ENCODE measurements around the gene MMP10.

The MMP10 gene

DNA sequence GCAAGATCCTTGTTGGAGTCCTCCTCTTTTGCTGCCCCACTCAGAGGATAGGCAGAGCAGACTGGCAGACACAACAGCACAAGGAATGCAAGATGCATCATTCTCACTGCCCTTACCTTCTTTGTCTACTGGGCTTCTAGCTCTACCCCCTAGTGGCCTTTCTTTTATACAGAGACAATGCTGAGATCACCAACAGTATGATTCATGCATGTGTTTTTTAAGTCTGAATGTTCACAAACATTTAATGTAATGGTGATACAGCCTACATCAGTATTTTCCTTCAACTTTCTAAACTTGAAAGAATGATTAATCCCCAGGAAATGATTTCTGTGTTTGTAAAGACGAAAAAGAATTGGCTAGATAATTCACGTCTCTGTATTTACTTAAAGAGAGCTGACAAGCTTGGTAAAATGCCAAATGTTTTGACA is at the start of gene MMP10:
Gene MMP10 (minus strand): TSS at position 138 of the 428 bp plus-strand sequence. CDS start 37 bp downstream, at position 101.
- ATAC-seq (replicated peaks): peak in 1 of 2 donors; percentile 47
- no peaks in the 10 kb centered on the region for H3K36me3 Mint-ChIP-seq
- DNase-seq: no peak
- H3K27ac Mint-ChIP-seq: no peak within 1 kb of the TSS
- no peaks in the 10 kb centered on the region for H3K4me1 Mint-ChIP-seq
- peaks cover 11 to 16% of the 10 kb centered on the region in 2 donors for H3K27me3 Mint-ChIP-seq
- peaks cover 0 to 3% of the 10 kb centered on the region in 2 donors for H3K9me3 Mint-ChIP-seq
- no peak within 1 kb of the TSS for H3K4me3 Mint-ChIP-seq

DNA sequence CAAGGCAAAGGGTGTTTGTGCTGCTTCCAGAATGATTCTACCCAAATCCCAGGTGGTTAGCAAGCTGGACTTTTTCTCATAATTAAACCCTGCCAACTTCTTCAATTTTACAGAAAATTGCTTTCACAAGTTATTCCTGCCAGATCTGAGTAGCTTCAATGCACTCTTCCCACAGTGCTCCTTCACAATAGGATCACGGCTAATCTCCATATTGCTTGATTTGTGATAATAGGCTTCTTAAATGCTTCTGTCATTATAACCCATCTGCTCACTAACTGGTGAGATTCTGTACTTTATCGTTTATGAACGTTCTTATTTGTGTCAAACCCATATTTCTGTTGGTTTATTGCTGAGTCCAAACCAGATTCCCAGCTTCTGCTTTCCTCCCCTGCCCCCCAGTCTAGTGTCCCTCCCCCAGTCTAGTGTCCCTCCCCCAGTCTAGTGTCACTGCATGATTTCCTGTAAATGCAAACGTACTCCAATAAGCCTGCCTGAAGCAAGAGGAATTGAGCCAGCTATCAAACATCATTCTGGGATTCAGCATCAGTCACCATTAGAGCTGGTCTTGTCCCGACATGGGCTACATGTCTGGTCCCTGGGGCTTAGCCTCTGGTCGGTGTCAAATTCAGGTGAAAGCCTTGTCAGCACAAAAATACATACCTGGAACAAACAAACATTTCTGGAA is 49.0 kb upstream of the MMP10 start:
- Mint-ChIP-seq H3K9me3 (peaks cover 0 to 3% of the 10 kb centered on the region in 2 donors), H3K27me3 (peaks cover 43 to 52% of the 10 kb centered on the region in 2 donors), H3K4me1 (peaks cover 0 to 2% of the 10 kb centered on the region in 2 donors), H3K4me3 (no peak overlapping the region), H3K27ac (no peak overlapping the region), H3K36me3 (no peaks in the 10 kb centered on the region)
- ATAC-seq (replicated peaks) (no peak), DNase-seq (no peak)

DNA sequence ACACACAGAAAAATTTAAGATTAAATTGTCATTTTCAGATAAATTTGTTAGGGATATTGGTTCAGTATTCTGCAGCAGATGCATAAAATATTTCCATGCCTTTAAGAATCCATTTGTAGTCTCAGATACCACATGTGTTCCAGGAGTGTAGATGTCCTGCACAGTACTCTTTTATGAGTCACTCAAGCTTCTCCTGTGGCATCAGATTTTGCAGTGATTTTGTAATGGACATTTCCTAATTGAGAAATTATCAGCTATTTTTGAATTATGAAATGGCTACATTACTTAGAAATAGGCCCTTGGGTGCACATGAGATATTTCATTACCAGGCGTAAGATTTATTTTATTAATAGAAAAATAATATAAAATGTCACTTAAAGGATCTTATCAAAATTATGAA is 44.1 kb upstream of the MMP10 start:
- ATAC-seq (replicated peaks) (no peak), DNase-seq (no peak)
- Mint-ChIP-seq H3K27me3 (peaks cover 19 to 26% of the 10 kb centered on the region in 2 donors), H3K36me3 (no peaks in the 10 kb centered on the region), H3K9me3 (peaks cover 0 to 3% of the 10 kb centered on the region in 2 donors), H3K4me1 (no peaks in the 10 kb centered on the region), H3K27ac (no peak overlapping the region), H3K4me3 (no peak overlapping the region)

DNA sequence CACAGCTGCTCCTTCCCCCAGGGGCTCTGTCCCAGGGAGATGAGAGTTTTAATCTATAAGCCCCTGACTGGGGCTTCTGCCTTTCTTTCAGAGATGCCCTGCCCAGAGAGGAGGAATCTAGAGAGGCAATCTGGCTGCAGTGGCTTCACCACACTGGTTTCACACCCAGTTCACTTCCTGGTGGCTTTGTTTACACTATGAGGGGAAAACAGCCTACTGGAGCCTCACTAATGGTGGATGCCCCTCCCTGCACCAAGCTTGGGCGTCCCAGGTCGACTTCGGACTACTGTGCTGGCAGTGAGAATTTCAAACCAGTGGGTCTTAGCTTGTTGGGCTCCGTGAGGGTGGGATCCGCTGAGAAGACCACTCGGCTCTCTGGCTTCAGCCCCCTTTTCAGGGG is 39.1 kb upstream of the MMP10 start:
- Mint-ChIP-seq H3K9me3 (peaks cover 6 to 17% of the 10 kb centered on the region in 2 donors), H3K27me3 (peaks cover 0 to 4% of the 10 kb centered on the region in 2 donors), H3K4me1 (no peaks in the 10 kb centered on the region), H3K27ac (no peak overlapping the region), H3K36me3 (no peaks in the 10 kb centered on the region), H3K4me3 (no peak overlapping the region)
- ATAC-seq (replicated peaks): no peak
- no peak for DNase-seq

DNA sequence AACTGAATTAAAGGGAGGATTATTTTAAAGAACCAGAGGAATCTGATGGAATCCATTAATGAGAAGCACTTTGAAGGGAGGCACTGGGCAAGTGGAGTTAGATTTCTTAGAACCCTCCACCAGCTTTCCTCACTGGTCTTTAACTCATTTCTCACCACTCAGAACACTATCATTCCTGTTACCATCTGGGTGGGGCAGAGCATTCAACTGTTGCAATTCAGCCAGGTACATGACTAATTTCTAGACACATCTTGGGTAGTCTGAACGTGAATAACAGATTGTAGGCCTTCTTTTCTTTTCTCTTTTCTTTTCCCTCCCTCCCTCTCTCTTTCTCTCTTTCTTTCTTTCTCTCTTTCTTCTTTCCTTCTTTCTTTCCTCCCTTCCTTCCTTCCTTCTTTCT is 33.1 kb upstream of the MMP10 start:
- DNase-seq: no peak
- Mint-ChIP-seq H3K4me3 (no peak overlapping the region), H3K9me3 (peaks cover 6 to 25% of the 10 kb centered on the region in 2 donors), H3K27me3 (peaks cover 0 to 11% of the 10 kb centered on the region in 2 donors), H3K36me3 (no peaks in the 10 kb centered on the region), H3K4me1 (no peaks in the 10 kb centered on the region), H3K27ac (no peak overlapping the region)
- ATAC-seq (replicated peaks): no peak

DNA sequence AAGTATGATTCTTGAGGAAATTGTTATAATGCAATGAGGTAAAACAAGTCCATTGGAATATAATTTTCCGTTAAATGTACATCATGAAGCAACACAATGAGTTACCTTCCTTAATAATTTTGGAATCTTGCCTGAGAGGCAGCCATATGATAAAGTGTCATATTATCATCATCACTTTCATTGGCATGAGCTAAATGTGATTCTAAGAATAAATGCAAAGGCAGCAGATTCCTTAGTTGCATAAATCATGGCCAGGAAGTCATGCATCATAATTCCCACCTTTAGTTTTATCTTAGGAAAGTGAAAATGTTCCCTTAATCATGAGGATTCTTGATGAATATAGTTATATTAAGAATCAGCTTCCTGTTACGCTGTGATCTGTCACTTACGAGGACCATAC is 31.8 kb upstream of the MMP10 start:
- Mint-ChIP-seq H3K9me3 (peaks cover 6 to 21% of the 10 kb centered on the region in 2 donors), H3K36me3 (no peaks in the 10 kb centered on the region), H3K27ac (no peak overlapping the region), H3K27me3 (peaks cover 8 to 22% of the 10 kb centered on the region in 2 donors), H3K4me1 (no peaks in the 10 kb centered on the region), H3K4me3 (no peak overlapping the region)
- DNase-seq (no peak), ATAC-seq (replicated peaks) (no peak)

DNA sequence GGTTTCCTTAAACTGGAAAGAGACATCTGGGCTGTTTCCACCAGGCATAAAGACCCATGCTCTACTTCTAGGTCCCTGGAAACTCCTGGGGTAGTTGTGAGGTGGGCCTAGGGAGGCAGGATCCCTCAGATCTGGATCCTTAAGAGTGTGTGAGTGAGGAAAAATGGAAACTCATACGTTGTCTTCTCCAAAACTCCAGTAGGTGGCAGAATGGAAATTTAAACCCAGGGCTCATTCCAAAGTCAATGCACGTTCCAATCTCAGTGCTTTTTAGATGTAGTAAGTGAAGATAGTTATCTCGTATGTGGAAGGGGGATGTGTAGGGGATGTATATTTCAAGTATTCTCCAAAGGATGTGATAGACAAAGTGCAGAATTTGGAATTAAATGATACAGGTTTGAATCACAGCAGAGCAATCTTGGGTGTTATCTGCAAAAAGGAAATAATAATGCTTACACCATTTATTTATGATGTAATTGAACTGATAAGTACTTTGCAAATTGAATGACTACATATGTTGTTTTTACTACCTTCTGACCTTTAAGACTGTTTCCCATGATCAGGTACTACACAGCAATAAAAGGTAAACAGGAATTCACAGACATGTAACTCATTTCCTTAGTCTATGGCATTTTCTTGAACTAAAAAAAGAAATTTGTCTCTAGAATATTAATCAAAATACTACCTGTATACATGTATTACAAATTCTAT is 30.7 kb upstream of the MMP10 start:
- Mint-ChIP-seq H3K9me3 (peaks cover 3 to 13% of the 10 kb centered on the region in 2 donors), H3K4me3 (no peak overlapping the region), H3K36me3 (no peaks in the 10 kb centered on the region), H3K4me1 (no peaks in the 10 kb centered on the region), H3K27me3 (peaks cover 8 to 25% of the 10 kb centered on the region in 2 donors), H3K27ac (no peak overlapping the region)
- no peak for DNase-seq
- no peak for ATAC-seq (replicated peaks)

DNA sequence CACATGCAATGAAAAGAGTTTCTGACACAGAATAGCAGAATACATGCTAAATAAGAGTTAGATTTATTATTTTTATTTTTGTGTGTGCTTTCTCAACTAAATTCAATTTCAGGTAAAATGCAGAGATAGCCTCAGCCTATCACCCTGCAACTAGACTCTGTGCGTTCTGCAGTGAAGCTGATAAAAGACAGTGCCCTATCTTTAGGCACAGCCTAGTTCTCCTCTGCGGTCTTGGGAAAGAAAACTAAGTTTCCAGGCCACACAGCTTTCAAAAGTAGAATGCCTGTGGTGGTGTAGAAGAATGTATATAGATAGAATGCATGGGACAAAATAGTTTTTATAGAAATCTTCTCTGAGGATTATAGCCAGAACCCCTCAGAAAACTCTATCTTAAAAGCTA is 29.5 kb upstream of the MMP10 start:
- Mint-ChIP-seq H3K4me1 (no peaks in the 10 kb centered on the region), H3K27ac (no peak overlapping the region), H3K4me3 (no peak overlapping the region), H3K27me3 (peaks cover 8 to 25% of the 10 kb centered on the region in 2 donors), H3K9me3 (peaks cover 0 to 12% of the 10 kb centered on the region in 2 donors), H3K36me3 (no peaks in the 10 kb centered on the region)
- DNase-seq: no peak
- ATAC-seq (replicated peaks): no peak

DNA sequence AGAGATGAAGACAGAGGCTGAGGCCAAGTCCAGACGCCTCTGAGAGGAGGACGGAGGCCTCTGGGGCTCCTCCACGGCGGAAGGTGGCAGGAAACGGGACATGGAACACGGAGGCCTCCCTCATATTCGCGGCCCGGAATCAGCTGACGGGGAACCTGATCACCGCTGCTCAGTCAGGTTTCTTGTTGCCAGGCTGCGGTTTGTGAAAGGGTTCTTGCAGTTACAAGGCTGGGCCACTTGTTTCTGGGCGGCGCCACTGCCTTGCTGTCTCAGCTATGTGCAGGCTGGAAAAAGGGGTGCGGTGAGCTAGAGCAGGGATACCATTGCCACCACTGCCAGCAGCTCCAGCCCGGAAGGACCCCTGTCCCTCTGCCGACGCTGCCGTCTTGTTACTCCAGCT is 27.5 kb upstream of the MMP10 start:
- Mint-ChIP-seq H3K4me1 (no peaks in the 10 kb centered on the region), H3K4me3 (no peak overlapping the region), H3K9me3 (peaks cover 0 to 1% of the 10 kb centered on the region in 2 donors), H3K27me3 (peaks cover 19 to 20% of the 10 kb centered on the region in 2 donors), H3K36me3 (no peaks in the 10 kb centered on the region), H3K27ac (no peak overlapping the region)
- DNase-seq: no peak
- ATAC-seq (replicated peaks): peak; percentile 39 to 48

DNA sequence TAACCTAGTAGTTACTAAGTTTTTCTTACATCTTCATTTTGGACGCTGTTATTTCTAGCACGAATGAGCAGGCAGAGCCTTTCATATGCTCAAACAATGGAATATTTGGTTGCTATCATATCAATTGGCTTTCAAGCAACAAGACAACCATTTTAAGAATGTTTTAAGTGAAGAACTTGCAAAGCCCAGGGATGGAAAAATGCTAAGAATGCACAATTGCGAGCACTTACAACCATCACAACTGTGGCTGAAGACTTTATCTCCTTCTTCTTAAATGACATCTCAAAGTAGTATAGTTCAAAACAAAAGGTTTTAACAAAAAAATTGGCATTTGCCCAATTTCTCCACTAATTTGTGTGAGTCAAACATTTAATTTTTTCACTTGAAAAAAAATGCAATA is 25.9 kb upstream of the MMP10 start:
- H3K27me3 Mint-ChIP-seq: peaks cover 19 to 20% of the 10 kb centered on the region in 2 donors
- H3K27ac Mint-ChIP-seq: no peak overlapping the region
- H3K36me3 Mint-ChIP-seq: no peaks in the 10 kb centered on the region
- no peaks in the 10 kb centered on the region for H3K4me1 Mint-ChIP-seq
- no peaks in the 10 kb centered on the region for H3K9me3 Mint-ChIP-seq
- DNase-seq (no peak), ATAC-seq (replicated peaks) (no peak)
- H3K4me3 Mint-ChIP-seq: no peak overlapping the region

DNA sequence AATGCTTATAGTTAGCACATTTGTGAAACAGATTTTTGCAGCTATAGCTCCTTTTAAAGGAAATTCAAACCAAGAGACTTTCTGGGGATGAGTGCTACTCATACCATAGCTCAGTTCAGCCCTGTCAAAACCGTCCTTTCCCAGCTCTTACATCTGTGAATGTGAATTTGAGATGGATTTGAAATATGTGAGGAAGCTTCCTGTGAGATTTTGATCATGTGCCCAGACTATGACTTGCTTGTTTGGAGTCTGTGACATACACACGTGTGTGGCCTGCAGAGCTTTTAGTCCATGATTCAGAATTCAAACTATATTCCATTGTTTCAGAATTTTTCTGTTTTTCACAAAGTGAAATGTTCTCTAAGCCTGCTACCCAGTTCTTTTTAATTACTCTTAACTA is 21.9 kb upstream of the MMP10 start:
- no peak for DNase-seq
- H3K9me3 Mint-ChIP-seq: no peaks in the 10 kb centered on the region
- no peak for ATAC-seq (replicated peaks)
- no peaks in the 10 kb centered on the region for H3K36me3 Mint-ChIP-seq
- no peak overlapping the region for H3K4me3 Mint-ChIP-seq
- H3K4me1 Mint-ChIP-seq: no peaks in the 10 kb centered on the region
- H3K27ac Mint-ChIP-seq: no peak overlapping the region
- H3K27me3 Mint-ChIP-seq: peaks cover 5 to 24% of the 10 kb centered on the region in 2 donors

DNA sequence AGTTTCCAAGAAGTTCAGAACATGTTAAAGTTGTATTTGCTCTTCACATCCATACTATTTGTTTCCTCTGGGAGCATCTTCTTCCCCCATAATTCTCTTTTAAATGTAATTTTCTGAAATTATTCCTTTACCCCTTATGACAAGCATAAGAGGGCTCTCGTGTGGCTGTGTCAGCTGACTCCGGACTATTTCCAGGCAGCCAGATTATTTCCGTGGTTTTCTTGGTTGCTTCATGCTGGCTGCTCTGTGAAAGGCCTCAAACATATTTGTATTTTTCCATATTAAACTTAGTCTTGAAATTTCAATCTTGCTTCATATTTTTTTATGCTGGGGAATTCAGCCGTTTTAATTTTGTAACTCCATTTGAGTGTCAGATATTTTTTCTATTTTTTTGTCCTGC is 20.3 kb upstream of the MMP10 start:
- Mint-ChIP-seq H3K36me3 (no peaks in the 10 kb centered on the region), H3K9me3 (no peaks in the 10 kb centered on the region), H3K4me1 (no peaks in the 10 kb centered on the region), H3K27me3 (peaks cover 0 to 24% of the 10 kb centered on the region in 2 donors), H3K4me3 (no peak overlapping the region), H3K27ac (no peak overlapping the region)
- DNase-seq: no peak
- no peak for ATAC-seq (replicated peaks)

DNA sequence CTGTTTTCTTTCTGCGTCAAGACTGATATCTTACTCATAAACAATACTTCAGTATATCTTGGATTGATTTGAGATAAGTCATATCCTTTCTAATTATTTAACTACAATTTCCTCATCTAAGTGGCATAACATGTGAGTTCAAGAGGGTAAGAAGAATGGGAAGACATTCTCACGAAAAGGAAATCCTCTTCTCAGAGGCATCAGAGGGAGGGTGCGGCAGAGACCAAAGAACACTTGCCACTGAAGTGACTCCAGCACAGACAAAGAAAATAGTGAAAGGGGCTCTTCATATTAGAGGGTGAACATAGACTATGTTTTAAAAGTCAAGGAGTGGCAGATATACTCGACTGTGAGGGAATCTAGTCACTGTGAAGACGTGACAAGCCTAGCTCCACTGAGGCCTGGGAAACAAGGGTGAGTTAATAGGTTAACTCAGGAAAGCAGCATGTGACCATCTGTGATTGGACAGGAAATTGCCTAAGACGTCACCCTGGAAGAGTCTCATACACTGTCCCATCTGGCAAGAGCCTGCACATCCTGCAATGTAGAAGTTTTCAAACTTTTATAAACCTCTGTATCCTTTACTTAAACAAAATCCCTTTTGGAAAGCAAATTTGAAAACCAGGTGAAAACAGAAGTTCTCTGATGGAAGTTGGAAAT is 19.4 kb upstream of the MMP10 start:
- no peak for DNase-seq
- Mint-ChIP-seq H3K9me3 (no peaks in the 10 kb centered on the region), H3K4me3 (no peak overlapping the region), H3K27ac (no peak overlapping the region), H3K36me3 (no peaks in the 10 kb centered on the region), H3K27me3 (peaks cover 0 to 23% of the 10 kb centered on the region in 2 donors), H3K4me1 (no peaks in the 10 kb centered on the region)
- ATAC-seq (replicated peaks): no peak

DNA sequence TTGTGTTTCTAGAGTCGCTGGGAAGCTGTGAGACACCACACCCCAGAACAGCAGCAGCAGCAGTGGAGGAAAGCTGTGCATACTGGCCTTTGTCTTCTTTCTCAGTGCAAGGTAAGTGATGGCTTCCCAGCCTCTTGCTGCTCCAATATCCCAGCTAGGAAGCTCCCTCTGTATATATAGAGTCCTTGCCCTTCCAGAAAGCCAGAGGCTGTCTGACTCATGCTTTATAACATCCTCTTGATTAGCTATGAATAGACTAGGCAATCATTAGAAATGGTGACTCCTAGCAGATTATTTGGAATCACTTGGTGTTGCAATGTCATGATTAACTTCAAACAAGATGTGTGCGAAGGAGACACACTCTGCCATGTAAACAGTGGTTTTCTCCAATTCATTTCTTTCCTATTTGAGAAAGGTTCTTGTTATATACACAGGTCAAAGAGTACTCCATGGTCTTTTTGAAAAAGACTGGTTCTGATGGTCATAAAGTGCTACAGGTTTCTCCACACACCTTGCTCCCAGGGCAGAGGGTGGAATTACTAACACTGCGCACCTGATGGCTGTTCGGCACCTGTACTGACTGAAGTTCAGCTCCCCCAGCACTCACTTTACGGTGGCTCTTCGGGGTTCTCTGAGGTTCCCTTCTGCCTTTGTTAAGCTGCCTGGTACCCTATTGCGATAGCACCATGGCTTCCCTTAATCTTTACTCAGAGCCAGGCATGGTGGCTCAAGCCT is 17.8 kb upstream of the MMP10 start, which contains the start of gene MMP1:
Gene MMP1 (minus strand): TSS at position 149 of the 735 bp plus-strand sequence. CDS start 68 bp downstream, at position 81.
- Mint-ChIP-seq H3K4me1 (peaks cover 0 to 6% of the 10 kb centered on the region in 2 donors), H3K9me3 (no peaks in the 10 kb centered on the region), H3K4me3 (no peak within 1 kb of the TSS), H3K27me3 (peaks cover 0 to 13% of the 10 kb centered on the region in 2 donors), H3K36me3 (no peaks in the 10 kb centered on the region), H3K27ac (no peak within 1 kb of the TSS)
- ATAC-seq (replicated peaks): no peak
- no peak for DNase-seq
